Caco-2 (cell line): ENCODE data around the gene GCC2. TPM values are rescaled to one million over a fixed set of nuclear protein-coding genes. Genes with fewer than 3 reads are reported as not detected.

ENCODE experiments used
- BruUV-seq: library from RNA; stranded (reverse); fragments of 400-500 nt; replicated peaks from 2 replicates; lab custom pipeline; 2021; lab: Mats Ljungman, UMichigan
- CTCF ChIA-PET: fragments of 300-600 bp; sonication (Branson Sonifier 250); formaldehyde crosslinking; loops from one replicate; lab custom pipeline; 2022; ENCODE audit warnings: antibody characterized with exemption; lab: Charles Lee
- POLR2A ChIA-PET: fragments of 300-600 bp; sonication (Branson Sonifier 250); formaldehyde crosslinking; loops from one replicate; lab custom pipeline; 2022; ENCODE audit warnings: antibody characterized with exemption; lab: Charles Lee
- DNase-seq, 2 experiments: peaks; one replicate each; pipeline versions ENCODE4 v3.0.0 to v3.0.0-alpha.2; 2020 to 2022
- H3K27me3 ChIP-seq: replicated peaks from 2 replicates; pipeline ENCODE4 v1.6.0; 2011; ENCODE audit warnings: low read length; ENCODE audit not compliant: control insufficient read depth, insufficient read depth
- H3K36me3 ChIP-seq: 2 replicates; pipeline ENCODE4 v1.5.1; 2011; ENCODE audit warnings: low read length; ENCODE audit not compliant: control insufficient read depth, insufficient read depth
- H3K4me1 ChIP-seq: fragments of 250-450 bp; sonication (Bioruptor Pico); 2 replicates; pipeline ENCODE4 v1.5.1; 2020; ENCODE audit warnings: mild to moderate bottlenecking
- H3K4me3 ChIP-seq: 2 replicates; pipeline ENCODE4 v1.5.1; 2011; ENCODE audit warnings: low read depth, mild to moderate bottlenecking, control low read depth, low read length
- H3K9me3 ChIP-seq: fragments of 250-450 bp; sonication (Bioruptor Pico); 2 replicates; pipeline ENCODE4 v1.5.1; 2020; ENCODE audit warnings: mild to moderate bottlenecking, moderate library complexity
- H3K27ac Mint-ChIP-seq: one replicate; pipeline ENCODE4 v1.8.0; 2022; ENCODE audit warnings: mixed read lengths; ENCODE audit not compliant: unreplicated experiment
- H3K27me3 Mint-ChIP-seq: one replicate; pipeline ENCODE4 v1.8.0; 2022; ENCODE audit warnings: mixed read lengths; ENCODE audit not compliant: insufficient read depth, unreplicated experiment
- H3K36me3 Mint-ChIP-seq: one replicate; pipeline ENCODE4 v1.8.0; 2022; ENCODE audit warnings: mild to moderate bottlenecking, mixed read lengths; ENCODE audit not compliant: insufficient read depth, unreplicated experiment
- H3K4me1 Mint-ChIP-seq: one replicate; pipeline ENCODE4 v1.8.0; 2022; ENCODE audit warnings: low read depth, mixed read lengths; ENCODE audit not compliant: unreplicated experiment
- H3K4me3 Mint-ChIP-seq: one replicate; pipeline ENCODE4 v1.8.0; 2022; ENCODE audit warnings: mild to moderate bottlenecking, moderate library complexity, mixed read lengths; ENCODE audit not compliant: unreplicated experiment
- H3K9me3 Mint-ChIP-seq: one replicate; pipeline ENCODE4 v1.8.0; 2022; ENCODE audit warnings: mixed read lengths; ENCODE audit not compliant: unreplicated experiment
- CTCF ChIP-seq, 2 experiments: fragments of 200-600 bp in 1 of 2; IDR thresholded peaks; 1 replicate in 1 of 2; 2 replicates in 1 of 2; pipeline versions ENCODE4 v1.5.1 to v1.8.0; 2011 to 2022; ENCODE audit warnings: antibody characterized with exemption in 1 of 2, control low read depth in 1 of 2, inconsistent platforms in 1 of 2, low read depth in 1 of 2, low read length in 1 of 2, mild to moderate bottlenecking in 1 of 2, moderate library complexity in 1 of 2; ENCODE audit not compliant: insufficient read depth in 1 of 2, severe bottlenecking in 1 of 2, unreplicated experiment in 1 of 2
- intact Hi-C: fragments of 100-400 bp; cut with micrococcal nuclease; formaldehyde crosslinking; loops from one replicate; pipeline ENCODE4 v1.10.0; 2022; ENCODE audit not compliant: unreplicated experiment
- total RNA-seq: library from RNA; stranded (reverse); gene quantifications from 2 replicates; pipeline ENCODE4 v1.2.3, GENCODE V29; 2022

GCC2 gene
- total RNA-seq, 1 experiment from 2014 or later, result 46.2 TPM

DNA sequence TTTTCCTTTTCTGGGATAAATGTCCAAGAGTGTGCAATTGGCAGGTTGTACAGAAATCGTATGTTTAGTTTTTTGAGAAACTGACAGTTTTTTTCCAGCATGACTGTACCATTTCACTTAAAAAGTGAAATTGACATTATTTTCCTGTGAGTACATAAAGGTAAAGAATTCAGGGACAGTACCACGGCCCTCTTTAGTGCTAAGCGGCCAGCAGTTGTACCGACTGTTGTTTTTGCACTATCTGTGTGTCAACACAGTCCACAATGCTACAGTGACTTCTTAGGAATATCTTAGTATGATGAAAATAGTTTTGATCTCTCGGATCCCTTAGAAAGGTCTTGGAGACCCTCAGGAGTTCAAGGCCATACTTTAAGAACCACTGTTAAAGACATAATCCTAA lies 87.9 kb downstream of the GCC2 start:
- Mint-ChIP-seq H3K4me3 (no peak overlapping the region), H3K27ac (peak overlapping the region; percentile 71), H3K36me3 (peaks cover 24% of the 10 kb centered on the region), H3K4me1 (peaks cover 49% of the 10 kb centered on the region), H3K9me3 (no peaks in the 10 kb centered on the region), H3K27me3 (no peaks in the 10 kb centered on the region)
- Histone ChIP-seq H3K27me3 (no peaks in the 10 kb centered on the region), H3K4me3 (no peak overlapping the region), H3K9me3 (no peaks in the 10 kb centered on the region), H3K36me3 (no peaks in the 10 kb centered on the region), H3K4me1 (peaks cover 53% of the 10 kb centered on the region)
- ChIA-PET CTCF (no interaction called here), POLR2A (no interaction called here)
- BruUV-seq, result no TSS peak
- intact Hi-C loops, result no loop called here
- no peak for TF ChIP-seq CTCF (IDR thresholded peaks at IDR 0.05; ENCODE audit: insufficient read depth in 1 of 2, low read depth in 1 of 2, low read length in 1 of 2, severe bottlenecking in 1 of 2, unreplicated experiment in 1 of 2)
- no peak for DNase-seq

DNA sequence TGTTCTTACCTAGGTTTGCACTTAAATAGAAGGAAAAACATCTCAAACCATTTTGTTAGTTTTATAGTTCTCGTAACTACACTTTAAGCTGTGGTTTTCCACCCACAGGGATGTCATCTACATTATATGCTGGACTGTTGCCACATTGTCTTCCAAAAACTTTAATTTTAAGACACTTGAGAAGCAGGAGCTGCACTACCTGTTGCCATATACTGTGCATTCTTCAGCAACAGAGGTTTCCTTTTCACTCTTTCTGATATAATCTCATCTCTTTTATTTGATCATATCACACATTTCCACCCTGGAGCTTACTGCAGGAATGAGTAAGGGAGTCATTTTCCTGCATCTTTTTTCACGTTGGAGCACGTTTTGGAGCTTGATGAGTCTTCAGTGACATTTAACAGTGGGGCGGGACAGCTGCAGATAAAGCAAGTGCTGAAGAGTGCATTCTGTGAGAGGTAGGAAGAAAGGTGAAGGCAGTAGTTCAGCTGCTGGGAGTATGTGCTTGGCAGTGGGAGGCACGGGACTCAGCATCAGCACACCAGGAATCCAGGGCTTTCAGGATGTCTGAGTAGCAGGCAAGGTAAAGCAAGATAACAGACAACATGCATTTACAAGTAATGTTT lies 89.1 kb downstream of the GCC2 start:
- Mint-ChIP-seq H3K9me3 (no peaks in the 10 kb centered on the region), H3K27me3 (no peaks in the 10 kb centered on the region), H3K4me3 (peak overlapping the region; percentile 34), H3K27ac (peak overlapping the region; percentile 71), H3K4me1 (peaks cover 56% of the 10 kb centered on the region), H3K36me3 (peaks cover 20% of the 10 kb centered on the region)
- ChIA-PET POLR2A (no interaction called here), CTCF (no interaction called here)
- peak in 1 of 2 experiments; percentile 41 for DNase-seq
- Histone ChIP-seq H3K9me3 (no peaks in the 10 kb centered on the region), H3K4me1 (peaks cover 47% of the 10 kb centered on the region), H3K27me3 (no peaks in the 10 kb centered on the region), H3K4me3 (no peak overlapping the region), H3K36me3 (no peaks in the 10 kb centered on the region; the same call in 1 of the 2 replicates)
- intact Hi-C loops, result no loop called here
- no peak for TF ChIP-seq CTCF (IDR thresholded peaks at IDR 0.05; ENCODE audit: insufficient read depth in 1 of 2, low read depth in 1 of 2, low read length in 1 of 2, severe bottlenecking in 1 of 2, unreplicated experiment in 1 of 2)
- BruUV-seq, result no TSS peak

GRCh38 chr2:108541451-108541850 lies 92.4 kb downstream of the GCC2 start:
- H3K36me3 ChIP-seq, result no peaks in the 10 kb centered on the region; the same call in 1 of the 2 replicates
- intact Hi-C loops, result loop anchor here (1.0 kb wide), 2 partner anchors 226 to 230 kb away; no protein-coding TSS in a partner anchor
- H3K4me1 Mint-ChIP-seq, result peaks cover 48% of the 10 kb centered on the region
- ChIA-PET CTCF (interaction anchor here (0.6 to 2.0 kb wide), 2 partner anchors 95 to 106 kb away, joined by 3 to 6 read pairs; no protein-coding TSS in a partner anchor), POLR2A (interaction anchor here (0.7 kb wide), 1 partner anchor 37 kb away, joined by 5 read pairs; no protein-coding TSS in a partner anchor)
- peaks cover 39% of the 10 kb centered on the region for H3K4me1 ChIP-seq
- H3K27me3 ChIP-seq, result no peaks in the 10 kb centered on the region
- peak; percentile 69 to 79 for DNase-seq
- no peaks in the 10 kb centered on the region for H3K9me3 ChIP-seq
- BruUV-seq, result no TSS peak
- no peak for TF ChIP-seq CTCF (IDR thresholded peaks at IDR 0.05; ENCODE audit: insufficient read depth in 1 of 2, low read depth in 1 of 2, low read length in 1 of 2, severe bottlenecking in 1 of 2, unreplicated experiment in 1 of 2)
- H3K4me3 ChIP-seq, result no peak overlapping the region
- peak overlapping the region; percentile 71 for H3K27ac Mint-ChIP-seq
- no peaks in the 10 kb centered on the region for H3K9me3 Mint-ChIP-seq
- no peaks in the 10 kb centered on the region for H3K27me3 Mint-ChIP-seq
- peak overlapping the region; percentile 49 for H3K4me3 Mint-ChIP-seq
- peaks cover 9% of the 10 kb centered on the region for H3K36me3 Mint-ChIP-seq
